ENCODE measurements around the gene TTC28. TPM values are rescaled to one million over a fixed set of nuclear protein-coding genes. Genes with fewer than 3 reads are reported as not detected.
"Not testable (repeated sequence)": the region's sequence is repeated elsewhere in the genome, so short reads cannot be mapped to it uniquely, and the experiment has no call there.

Gene TTC28
- total and polyA plus RNA-seq, 10 of the 15 experiments (the other 5 are each of a cell fraction or from before 2014, with no cell fraction given) = 0.15 to 8.4 (median 1.4) TPM

- BruUV-seq (replicated peaks); DNase-seq (ENCODE audit: low read depth, low spot score); H4K20me1 ChIP-seq (ENCODE audit: control insufficient read depth, insufficient read depth); H3K4me2 ChIP-seq (ENCODE audit: control insufficient read depth, insufficient read depth); CTCF ChIA-PET; FAIRE-seq; H3K9ac ChIP-seq (ENCODE audit: control insufficient read depth, insufficient read depth, low read length); H3K79me2 ChIP-seq (ENCODE audit: control insufficient read depth, insufficient read depth, low read length); H2AFZ ChIP-seq (ENCODE audit: control insufficient read depth, low read depth, low read length); H3K9me3 ChIP-seq (replicated peaks; ENCODE audit: control insufficient read depth, insufficient read depth, low read length); H3K27me3 ChIP-seq (replicated peaks in 1 of 2; ENCODE audit: control insufficient read depth in 2 of 2, insufficient read depth in 2 of 2, low read length in 1 of 2); H3K36me3 ChIP-seq (ENCODE audit: control insufficient read depth in 2 of 2, insufficient read depth in 2 of 2, low read length in 1 of 2); H3K27ac ChIP-seq (ENCODE audit: control insufficient read depth, insufficient read depth); H3K4me1 ChIP-seq (ENCODE audit: control insufficient read depth, insufficient read depth, low read length); H3K4me3 ChIP-seq; in situ Hi-C loops (cut with MboI); POLR2A ChIA-PET; ATAC-seq: not testable (repeated sequence)
- WGBS (ENCODE audit: insufficient coverage, insufficient replicate concordance, low lambda C conversion rate, missing lambda C conversion rate) = 96% methylated on average over 7 of the region's 7 CpGs
- RAD21 ChIA-PET (ENCODE audit: unreplicated experiment) = interaction anchor here (1.3 kb wide), 1 partner anchor 77 kb away, joined by 4 read pairs; no protein-coding TSS in a partner anchor
- intact Hi-C loops (cut with micrococcal nuclease; ENCODE audit: unreplicated experiment) = loop anchor here (10.0 kb wide), 2 partner anchors 117 to 147 kb away; no protein-coding TSS in a partner anchor
- SMC1A ChIA-PET (ENCODE audit: uncharacterized antibody, unreplicated experiment) = interaction anchor here (1.4 kb wide), 1 partner anchor 141 kb away, joined by 3 read pairs; no protein-coding TSS in a partner anchor
Observed at GRCh38 chr22:28678170-28678569, 1.5 kb downstream of the TTC28 start.

- in situ Hi-C loops (cut with MboI) = no loop called here
- Histone ChIP-seq H3K4me2 (ENCODE audit: control insufficient read depth, insufficient read depth) (no peak overlapping the region), H4K20me1 (ENCODE audit: control insufficient read depth, insufficient read depth) (no peaks in the 10 kb centered on the region), H3K27ac (ENCODE audit: control insufficient read depth, insufficient read depth) (no peak overlapping the region), H2AFZ (ENCODE audit: control insufficient read depth, low read depth, low read length) (no peak overlapping the region), H3K79me2 (ENCODE audit: control insufficient read depth, insufficient read depth, low read length) (no peaks in the 10 kb centered on the region), H3K4me3 (no peak overlapping the region), H3K36me3 (ENCODE audit: control insufficient read depth in 2 of 2, insufficient read depth in 2 of 2, low read length in 1 of 2) (no peaks in the 10 kb centered on the region), H3K4me1 (ENCODE audit: control insufficient read depth, insufficient read depth, low read length) (peaks cover 3% of the 10 kb centered on the region), H3K27me3 (replicated peaks in 1 of 2; ENCODE audit: control insufficient read depth in 2 of 2, insufficient read depth in 2 of 2, low read length in 1 of 2) (peaks cover under 1 to 6% of the 10 kb centered on the region in 2 experiments), H3K9ac (ENCODE audit: control insufficient read depth, insufficient read depth, low read length) (no peak overlapping the region), H3K9me3 (replicated peaks; ENCODE audit: control insufficient read depth, insufficient read depth, low read length) (no peaks in the 10 kb centered on the region; the same call in 1 of the 3 replicates)
- no peak for FAIRE-seq
- RAD21 ChIA-PET (ENCODE audit: unreplicated experiment) = no interaction called here
- intact Hi-C loops (cut with micrococcal nuclease; ENCODE audit: unreplicated experiment) = loop anchor here (10.0 kb wide), 2 partner anchors 121 to 151 kb away; no protein-coding TSS in a partner anchor
- SMC1A ChIA-PET (ENCODE audit: uncharacterized antibody, unreplicated experiment) = interaction anchor here (1.6 kb wide), 1 partner anchor 67 kb away, joined by 3 read pairs; no protein-coding TSS in a partner anchor
- POLR2A ChIA-PET = interaction anchor here (0.7 to 1.2 kb wide), 2 partner anchors 142 to 144 kb away, joined by 3 to 5 read pairs; no protein-coding TSS in a partner anchor
- ATAC-seq = peak; percentile 84
- peak; percentile 40 for DNase-seq (ENCODE audit: low read depth, low spot score)
- WGBS (ENCODE audit: insufficient coverage, insufficient replicate concordance, low lambda C conversion rate, missing lambda C conversion rate) = 3% methylated on average over 3 of the region's 3 CpGs
- no TSS peak for BruUV-seq (replicated peaks)
- CTCF ChIA-PET = no interaction called here
- TF ChIP-seq HDGF (IDR thresholded peaks at IDR 0.05) (no peak), CUX1 (IDR thresholded peaks at IDR 0.05; ENCODE audit: insufficient replicate concordance, low read depth, low read length) (no peak), FOXM1 (IDR thresholded peaks at IDR 0.05; ENCODE audit: low read depth, low read length) (peak; percentile 81; the same call in 1 of the 2 replicates), MEF2B (IDR thresholded peaks at IDR 0.05; ENCODE audit: partially characterized antibody, poor library complexity, severe bottlenecking) (peak; percentile 21), MEF2A (IDR thresholded peaks at IDR 0.05; ENCODE audit: insufficient read depth, low read depth, low read length) (peak; percentile 48; the same call in 1 of the 2 replicates)
- TF ChIP-seq, protein P1, sequence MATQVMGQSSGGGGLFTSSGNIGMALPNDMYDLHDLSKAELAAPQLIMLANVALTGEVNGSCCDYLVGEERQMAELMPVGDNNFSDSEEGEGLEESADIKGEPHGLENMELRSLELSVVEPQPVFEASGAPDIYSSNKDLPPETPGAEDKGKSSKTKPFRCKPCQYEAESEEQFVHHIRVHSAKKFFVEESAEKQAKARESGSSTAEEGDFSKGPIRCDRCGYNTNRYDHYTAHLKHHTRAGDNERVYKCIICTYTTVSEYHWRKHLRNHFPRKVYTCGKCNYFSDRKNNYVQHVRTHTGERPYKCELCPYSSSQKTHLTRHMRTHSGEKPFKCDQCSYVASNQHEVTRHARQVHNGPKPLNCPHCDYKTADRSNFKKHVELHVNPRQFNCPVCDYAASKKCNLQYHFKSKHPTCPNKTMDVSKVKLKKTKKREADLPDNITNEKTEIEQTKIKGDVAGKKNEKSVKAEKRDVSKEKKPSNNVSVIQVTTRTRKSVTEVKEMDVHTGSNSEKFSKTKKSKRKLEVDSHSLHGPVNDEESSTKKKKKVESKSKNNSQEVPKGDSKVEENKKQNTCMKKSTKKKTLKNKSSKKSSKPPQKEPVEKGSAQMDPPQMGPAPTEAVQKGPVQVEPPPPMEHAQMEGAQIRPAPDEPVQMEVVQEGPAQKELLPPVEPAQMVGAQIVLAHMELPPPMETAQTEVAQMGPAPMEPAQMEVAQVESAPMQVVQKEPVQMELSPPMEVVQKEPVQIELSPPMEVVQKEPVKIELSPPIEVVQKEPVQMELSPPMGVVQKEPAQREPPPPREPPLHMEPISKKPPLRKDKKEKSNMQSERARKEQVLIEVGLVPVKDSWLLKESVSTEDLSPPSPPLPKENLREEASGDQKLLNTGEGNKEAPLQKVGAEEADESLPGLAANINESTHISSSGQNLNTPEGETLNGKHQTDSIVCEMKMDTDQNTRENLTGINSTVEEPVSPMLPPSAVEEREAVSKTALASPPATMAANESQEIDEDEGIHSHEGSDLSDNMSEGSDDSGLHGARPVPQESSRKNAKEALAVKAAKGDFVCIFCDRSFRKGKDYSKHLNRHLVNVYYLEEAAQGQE (IDR thresholded peaks at IDR 0.05; ENCODE audit: low read depth, low read length) = no peak
Observed at GRCh38 chr22:28674121-28674563, 5.5 kb downstream of the TTC28 start.

Measured in GM12878 (cell line).